ENCODE measurements around the gene TOX2.

Gene TOX2

GRCh38 chr20:43994486-43995100 is 79.9 kb downstream of the TOX2 start:
- no peaks in the 10 kb centered on the region for H3K9me3 Mint-ChIP-seq
- no peaks in the 10 kb centered on the region for H3K36me3 Mint-ChIP-seq (ENCODE audit: low read depth)
- no peak overlapping the region for H3K4me3 Mint-ChIP-seq
- no peaks in the 10 kb centered on the region for H3K4me1 Mint-ChIP-seq (ENCODE audit: low read depth)
- no peak overlapping the region for H3K27ac Mint-ChIP-seq
- no peaks in the 10 kb centered on the region for H3K27me3 Mint-ChIP-seq
- DNase-seq = no peak

- H3K27me3 Mint-ChIP-seq = no peaks in the 10 kb centered on the region
- no peak overlapping the region for H3K27ac Mint-ChIP-seq
- no peaks in the 10 kb centered on the region for H3K4me1 Mint-ChIP-seq (ENCODE audit: low read depth)
Observed at GRCh38 chr20:43995645-43996044, 81.0 kb downstream of the TOX2 start.

GRCh38 chr20:43996240-43996930 is 81.7 kb downstream of the TOX2 start:
- no peak overlapping the region for H3K4me3 Mint-ChIP-seq
- H3K27ac Mint-ChIP-seq = no peak overlapping the region
- H3K4me1 Mint-ChIP-seq (ENCODE audit: low read depth) = peaks cover 2% of the 10 kb centered on the region

More at GRCh38 chr20:43995645-43996044, 81.0 kb downstream of the TOX2 start:
- no peaks in the 10 kb centered on the region for H3K36me3 Mint-ChIP-seq (ENCODE audit: low read depth)
- no peaks in the 10 kb centered on the region for H3K9me3 Mint-ChIP-seq
- no peak overlapping the region for H3K4me3 Mint-ChIP-seq
- no peak for DNase-seq

DNA sequence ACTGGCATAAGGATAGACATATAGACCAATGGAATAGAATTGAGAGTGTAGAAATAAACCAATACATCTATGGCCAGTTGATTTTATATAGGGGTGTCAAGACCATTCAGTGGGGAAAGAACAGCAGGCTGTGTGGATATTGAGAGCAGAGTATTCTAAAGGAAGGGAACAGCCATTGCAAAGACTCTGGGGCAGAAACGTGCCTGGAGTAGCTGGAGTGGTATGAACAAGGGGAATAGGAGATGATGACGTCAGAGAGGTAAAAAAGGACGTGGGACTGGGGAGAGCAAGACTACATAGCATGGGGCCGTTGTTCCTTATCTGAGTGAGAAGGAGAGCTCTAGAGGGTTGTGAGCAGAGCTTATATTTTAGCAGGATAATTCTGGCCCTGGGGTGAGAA is 85.2 kb downstream of the TOX2 start:
- Mint-ChIP-seq H3K4me3 (no peak overlapping the region), H3K36me3 (ENCODE audit: low read depth) (no peaks in the 10 kb centered on the region), H3K9me3 (no peaks in the 10 kb centered on the region), H3K4me1 (ENCODE audit: low read depth) (peaks cover 16% of the 10 kb centered on the region), H3K27me3 (peaks cover 10% of the 10 kb centered on the region), H3K27ac (no peak overlapping the region)
- no peak for DNase-seq

More at GRCh38 chr20:43996240-43996930, 81.7 kb downstream of the TOX2 start:
- Mint-ChIP-seq H3K27me3 (no peaks in the 10 kb centered on the region), H3K36me3 (ENCODE audit: low read depth) (no peaks in the 10 kb centered on the region), H3K9me3 (no peaks in the 10 kb centered on the region)
- no peak for DNase-seq

- DNase-seq = no peak
- H3K4me1 Mint-ChIP-seq (ENCODE audit: low read depth) = peaks cover 16% of the 10 kb centered on the region
- H3K4me3 Mint-ChIP-seq = no peak overlapping the region
- H3K27me3 Mint-ChIP-seq = peaks cover 10% of the 10 kb centered on the region
- no peak overlapping the region for H3K27ac Mint-ChIP-seq
- H3K9me3 Mint-ChIP-seq = no peaks in the 10 kb centered on the region
- no peaks in the 10 kb centered on the region for H3K36me3 Mint-ChIP-seq (ENCODE audit: low read depth)
Observed at GRCh38 chr20:44001667-44002596, 87.3 kb downstream of the TOX2 start.

GRCh38 chr20:44002861-44003260 is 88.2 kb downstream of the TOX2 start:
- DNase-seq = no peak
- no peaks in the 10 kb centered on the region for H3K9me3 Mint-ChIP-seq

DNA sequence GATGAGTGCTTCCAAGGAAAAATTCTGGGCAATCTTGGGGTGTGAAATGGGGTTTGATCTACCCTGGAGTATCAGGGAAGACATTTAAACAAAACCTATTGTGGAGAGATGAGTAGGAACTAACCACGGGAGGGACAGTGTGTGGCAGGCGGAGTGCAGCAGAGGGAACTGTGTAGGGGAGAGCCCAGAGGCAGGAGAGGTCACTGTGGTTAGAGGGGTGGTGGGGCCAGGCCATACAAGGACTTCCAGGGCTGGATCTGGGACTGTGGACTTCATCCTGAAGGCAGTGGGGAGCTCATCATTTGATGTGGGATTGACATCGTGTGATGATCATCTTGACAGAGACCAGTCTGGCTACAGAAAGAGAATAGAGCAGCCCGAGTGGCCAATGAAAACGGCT is 89.0 kb downstream of the TOX2 start:
- peaks cover 10% of the 10 kb centered on the region for H3K27me3 Mint-ChIP-seq
- no peak overlapping the region for H3K27ac Mint-ChIP-seq
- no peak overlapping the region for H3K4me3 Mint-ChIP-seq
- peaks cover 16% of the 10 kb centered on the region for H3K4me1 Mint-ChIP-seq (ENCODE audit: low read depth)
- DNase-seq = no peak
- no peaks in the 10 kb centered on the region for H3K9me3 Mint-ChIP-seq
- no peaks in the 10 kb centered on the region for H3K36me3 Mint-ChIP-seq (ENCODE audit: low read depth)

More at GRCh38 chr20:44002861-44003260, 88.2 kb downstream of the TOX2 start:
- H3K27me3 Mint-ChIP-seq = peaks cover 10% of the 10 kb centered on the region
- no peaks in the 10 kb centered on the region for H3K36me3 Mint-ChIP-seq (ENCODE audit: low read depth)
- peaks cover 16% of the 10 kb centered on the region for H3K4me1 Mint-ChIP-seq (ENCODE audit: low read depth)
- H3K4me3 Mint-ChIP-seq = no peak overlapping the region
- no peak overlapping the region for H3K27ac Mint-ChIP-seq

- peaks cover 16% of the 10 kb centered on the region for H3K4me1 Mint-ChIP-seq (ENCODE audit: low read depth)
- no peak for DNase-seq
- H3K4me3 Mint-ChIP-seq = no peak overlapping the region
- H3K27me3 Mint-ChIP-seq = peaks cover 10% of the 10 kb centered on the region
- no peaks in the 10 kb centered on the region for H3K36me3 Mint-ChIP-seq (ENCODE audit: low read depth)
- no peak overlapping the region for H3K27ac Mint-ChIP-seq
- H3K9me3 Mint-ChIP-seq = no peaks in the 10 kb centered on the region
Observed at GRCh38 chr20:44004306-44004915, 89.8 kb downstream of the TOX2 start.

GRCh38 chr20:44005661-44006060 is 91.0 kb downstream of the TOX2 start:
- no peaks in the 10 kb centered on the region for H3K36me3 Mint-ChIP-seq (ENCODE audit: low read depth)
- H3K4me1 Mint-ChIP-seq (ENCODE audit: low read depth) = peaks cover 21% of the 10 kb centered on the region
- no peaks in the 10 kb centered on the region for H3K9me3 Mint-ChIP-seq
- no peak for DNase-seq
- H3K27ac Mint-ChIP-seq = no peak overlapping the region
- H3K27me3 Mint-ChIP-seq = peaks cover 17% of the 10 kb centered on the region
- no peak overlapping the region for H3K4me3 Mint-ChIP-seq

DNA sequence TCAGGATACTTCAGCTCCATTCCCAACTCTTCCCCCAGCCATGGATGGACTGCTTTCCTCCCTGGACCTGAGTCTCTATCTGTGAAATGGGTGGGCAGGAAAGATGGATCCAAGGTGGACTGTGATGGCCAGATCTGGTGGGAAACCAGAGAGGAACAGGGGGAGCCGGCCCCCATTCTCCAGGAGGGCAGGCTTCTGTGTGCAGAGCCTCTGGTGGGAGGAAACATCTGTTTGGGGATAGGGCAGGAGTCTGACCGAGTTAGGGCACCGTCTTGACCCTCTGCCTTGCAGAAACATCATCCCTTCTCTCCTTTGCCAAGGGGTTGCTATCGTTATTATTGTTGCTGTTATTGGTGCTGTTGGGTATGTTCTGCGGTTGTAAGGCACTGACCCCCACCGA is 91.5 kb downstream of the TOX2 start:
- H3K27me3 Mint-ChIP-seq = peaks cover 20% of the 10 kb centered on the region
- no peak for DNase-seq
- H3K4me3 Mint-ChIP-seq = no peak overlapping the region
- no peaks in the 10 kb centered on the region for H3K36me3 Mint-ChIP-seq (ENCODE audit: low read depth)
- no peaks in the 10 kb centered on the region for H3K9me3 Mint-ChIP-seq
- H3K27ac Mint-ChIP-seq = no peak overlapping the region
- H3K4me1 Mint-ChIP-seq (ENCODE audit: low read depth) = peaks cover 25% of the 10 kb centered on the region

DNA sequence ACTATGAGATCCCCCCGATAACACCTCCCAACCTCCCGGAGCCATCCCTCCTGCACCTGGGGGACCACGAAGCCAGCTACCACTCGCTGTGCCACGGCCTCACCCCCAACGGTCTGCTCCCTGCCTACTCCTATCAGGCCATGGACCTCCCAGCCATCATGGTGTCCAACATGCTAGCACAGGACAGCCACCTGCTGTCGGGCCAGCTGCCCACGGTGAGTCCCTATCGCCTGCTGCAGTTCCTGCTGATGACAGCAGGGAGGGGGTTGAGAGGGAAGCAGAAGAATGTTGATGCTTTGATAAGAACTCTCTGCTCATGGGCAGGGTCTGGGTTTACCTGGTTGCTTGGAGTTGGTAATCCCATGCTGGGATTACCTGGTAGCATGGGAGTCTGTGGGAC is 91.9 kb downstream of the TOX2 start:
- H3K4me1 Mint-ChIP-seq (ENCODE audit: low read depth) = peaks cover 26% of the 10 kb centered on the region
- H3K36me3 Mint-ChIP-seq (ENCODE audit: low read depth) = no peaks in the 10 kb centered on the region
- H3K27ac Mint-ChIP-seq = no peak overlapping the region
- peaks cover 20% of the 10 kb centered on the region for H3K27me3 Mint-ChIP-seq
- no peak overlapping the region for H3K4me3 Mint-ChIP-seq
- DNase-seq = no peak
- H3K9me3 Mint-ChIP-seq = no peaks in the 10 kb centered on the region

DNA sequence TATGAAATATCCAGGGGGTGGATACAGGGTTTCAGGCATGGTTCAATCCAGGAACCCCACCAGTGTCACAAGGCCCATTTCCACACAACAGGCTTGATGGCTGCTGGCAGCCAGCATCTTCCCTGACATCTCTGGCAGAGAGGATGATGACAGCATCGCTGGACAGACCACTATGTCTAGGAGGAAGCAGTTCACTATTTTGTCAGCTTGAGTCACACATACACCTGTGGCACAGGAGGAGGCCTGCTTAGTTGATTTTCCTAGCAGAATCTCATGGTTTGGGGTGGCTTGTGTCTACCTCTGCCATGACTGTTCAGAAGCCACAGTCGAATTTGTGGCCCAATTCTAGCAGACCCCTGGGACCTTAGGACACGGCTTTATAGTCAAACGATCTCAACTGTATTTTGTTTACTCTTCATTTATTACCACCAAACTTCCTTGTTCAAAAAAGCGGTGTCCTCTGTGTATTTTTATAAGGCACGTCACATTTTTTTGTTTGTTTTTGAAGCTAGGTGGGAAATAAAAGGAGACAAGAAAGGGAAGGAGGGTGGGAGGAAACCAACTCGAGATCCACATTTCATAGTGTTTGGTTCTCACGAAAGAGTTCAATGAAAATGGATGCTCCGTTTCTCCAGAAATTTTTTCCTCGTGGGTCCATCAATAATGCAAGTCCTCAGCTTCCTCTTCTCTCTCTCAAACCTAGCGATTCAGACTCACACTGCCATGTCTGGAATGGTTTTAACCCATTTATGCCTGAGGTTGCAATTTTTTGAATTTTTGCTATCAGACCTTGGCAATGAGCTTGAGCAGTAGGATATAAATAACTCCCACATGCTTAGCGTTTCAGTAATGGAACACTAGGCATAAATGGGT is 94.4 kb downstream of the TOX2 start:
- no peaks in the 10 kb centered on the region for H3K36me3 Mint-ChIP-seq (ENCODE audit: low read depth)
- no peak overlapping the region for H3K4me3 Mint-ChIP-seq
- H3K9me3 Mint-ChIP-seq = no peaks in the 10 kb centered on the region
- no peak overlapping the region for H3K27ac Mint-ChIP-seq
- H3K27me3 Mint-ChIP-seq = peaks cover 16% of the 10 kb centered on the region
- peaks cover 20% of the 10 kb centered on the region for H3K4me1 Mint-ChIP-seq (ENCODE audit: low read depth)
- no peak for DNase-seq

GRCh38 chr20:44009679-44009992 is 95.0 kb downstream of the TOX2 start:
- H3K36me3 Mint-ChIP-seq (ENCODE audit: low read depth) = no peaks in the 10 kb centered on the region
- no peak overlapping the region for H3K4me3 Mint-ChIP-seq
- DNase-seq = no peak
- no peaks in the 10 kb centered on the region for H3K9me3 Mint-ChIP-seq
- peaks cover 13% of the 10 kb centered on the region for H3K27me3 Mint-ChIP-seq
- H3K4me1 Mint-ChIP-seq (ENCODE audit: low read depth) = peaks cover 20% of the 10 kb centered on the region
- no peak overlapping the region for H3K27ac Mint-ChIP-seq

Data from activated T-cell treated with anti-CD3 and anti-CD28 coated beads, Interleukin-2, amount 50 U/mL, for 24 hours (primary cell).